Liver (tissue), 3 donors: ENCODE data around the gene SIRT4.

Experiments used
- ATF3 ChIP-seq: IDR thresholded peaks from 2 replicates; pipeline ENCODE4 v1.6.1; 2016; ENCODE audit warnings: antibody characterized with exemption
- CTCF ChIP-seq: fragments of 150-350 bp; IDR thresholded peaks from 2 replicates; pipeline ENCODE4 v1.5.1; 2017; ENCODE audit warnings: improper control_type of control experiment, low read depth, low read length; ENCODE audit not compliant: missing input control
- EGR1 ChIP-seq, 2 donors: IDR thresholded peaks; 2 replicates each; pipeline ENCODE4 v1.6.1; 2016 to 2018; ENCODE audit warnings: antibody characterized with exemption in 2 of 2, low read depth in 2 of 2
- GABPA ChIP-seq, 2 donors: IDR thresholded peaks in 1 of 2; conservative IDR thresholded peaks in 1 of 2; 2 replicates each; pipeline ENCODE4 v1.6.1; 2016; ENCODE audit warnings: antibody characterized with exemption in 2 of 2, mild to moderate bottlenecking in 1 of 2, moderate library complexity in 1 of 2
- JUND ChIP-seq, 2 donors: IDR thresholded peaks; 2 replicates each; pipeline ENCODE4 v1.6.1; 2016; ENCODE audit warnings: antibody characterized with exemption in 2 of 2
- REST ChIP-seq: IDR thresholded peaks from 2 replicates; pipeline ENCODE4 v1.6.1; 2016; ENCODE audit warnings: antibody characterized with exemption, mild to moderate bottlenecking
- YY1 ChIP-seq: IDR thresholded peaks from 2 replicates; pipeline ENCODE4 v1.6.1; 2016; ENCODE audit warnings: antibody characterized with exemption, mild to moderate bottlenecking
- donor health status: healthy.
- donor health status: healthy.

DNA sequence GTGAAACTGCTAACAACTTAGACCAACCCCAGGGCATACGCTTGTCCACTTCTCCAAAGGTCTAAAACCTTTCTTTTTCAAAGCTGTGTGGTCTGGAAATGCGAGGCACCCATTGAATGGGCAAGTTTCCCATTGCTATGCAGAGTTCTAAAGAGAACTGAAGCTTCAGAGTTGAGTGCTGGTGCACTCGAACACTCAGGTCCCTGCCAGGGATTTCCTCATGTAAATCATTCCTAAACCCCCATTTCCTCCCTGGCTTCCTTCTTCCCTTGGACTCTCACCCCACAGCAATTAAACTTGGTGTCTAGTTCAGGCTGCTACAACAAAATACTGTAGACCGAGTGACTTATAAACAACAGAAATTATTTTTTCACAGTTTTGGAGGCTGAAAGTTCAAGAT, 34.4 kb upstream of the SIRT4 start:
- TF ChIP-seq GABPA (IDR thresholded peaks at IDR 0.05 in 1 of 2, conservative IDR thresholded peaks at IDR 0.05 in 1 of 2) = no peak
- no peak for TF ChIP-seq CTCF
- TF ChIP-seq EGR1 (IDR thresholded peaks at IDR 0.05; ENCODE audit: low read depth in 2 of 2) = no peak
- no peak for TF ChIP-seq REST
- no peak for TF ChIP-seq YY1
- TF ChIP-seq ATF3 = no peak
- no peak for TF ChIP-seq JUND (IDR thresholded peaks at IDR 0.05)
